ENCODE data around the gene MPC1L.

DNA sequence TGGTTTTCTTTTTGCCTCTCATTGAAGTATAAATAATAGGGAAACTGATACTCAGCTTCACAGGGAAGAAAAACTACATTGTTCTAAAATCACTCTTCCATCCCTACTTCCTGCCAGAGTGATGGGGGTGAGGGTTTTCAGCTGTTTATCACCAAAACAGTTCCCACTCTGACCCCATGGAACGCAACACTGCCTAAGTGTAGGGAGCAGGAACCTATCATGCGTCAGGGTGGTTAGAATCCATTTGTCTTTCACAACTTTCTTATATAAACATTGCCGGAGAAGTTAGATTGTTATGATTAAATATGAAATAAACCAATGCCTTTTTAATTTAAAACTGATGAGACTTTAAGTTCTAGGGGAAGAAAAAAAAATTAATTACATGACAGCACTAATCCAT is 15.8 kb upstream of the MPC1L start:
- TF ChIP-seq POLR2A (IDR thresholded peaks at IDR 0.05), result no peak
- TF ChIP-seq, protein P1, sequence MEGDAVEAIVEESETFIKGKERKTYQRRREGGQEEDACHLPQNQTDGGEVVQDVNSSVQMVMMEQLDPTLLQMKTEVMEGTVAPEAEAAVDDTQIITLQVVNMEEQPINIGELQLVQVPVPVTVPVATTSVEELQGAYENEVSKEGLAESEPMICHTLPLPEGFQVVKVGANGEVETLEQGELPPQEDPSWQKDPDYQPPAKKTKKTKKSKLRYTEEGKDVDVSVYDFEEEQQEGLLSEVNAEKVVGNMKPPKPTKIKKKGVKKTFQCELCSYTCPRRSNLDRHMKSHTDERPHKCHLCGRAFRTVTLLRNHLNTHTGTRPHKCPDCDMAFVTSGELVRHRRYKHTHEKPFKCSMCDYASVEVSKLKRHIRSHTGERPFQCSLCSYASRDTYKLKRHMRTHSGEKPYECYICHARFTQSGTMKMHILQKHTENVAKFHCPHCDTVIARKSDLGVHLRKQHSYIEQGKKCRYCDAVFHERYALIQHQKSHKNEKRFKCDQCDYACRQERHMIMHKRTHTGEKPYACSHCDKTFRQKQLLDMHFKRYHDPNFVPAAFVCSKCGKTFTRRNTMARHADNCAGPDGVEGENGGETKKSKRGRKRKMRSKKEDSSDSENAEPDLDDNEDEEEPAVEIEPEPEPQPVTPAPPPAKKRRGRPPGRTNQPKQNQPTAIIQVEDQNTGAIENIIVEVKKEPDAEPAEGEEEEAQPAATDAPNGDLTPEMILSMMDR (IDR thresholded peaks at IDR 0.05), result no peak

Data from lower leg skin (tissue), 3 donors.